ENCODE data around the gene RUBCN. TPM values are rescaled to one million over a fixed set of nuclear protein-coding genes. Genes with fewer than 3 reads are reported as not detected.

The RUBCN gene
- total and polyA plus RNA-seq, 9 of the 15 experiments (the other 6 are each of a cell fraction or from before 2014, with no cell fraction given) = 8.4 to 24.0 (median 11.9) TPM

- TF ChIP-seq ZNF318 (IDR thresholded peaks at IDR 0.05; ENCODE audit: borderline replicate concordance in 1 of 2, low read depth in 1 of 2) (no peak), NR2F6 (CRISPR knock-in tag; IDR thresholded peaks at IDR 0.05) (no peak), CCNT2 (IDR thresholded peaks at IDR 0.05; ENCODE audit: borderline replicate concordance, extremely low read depth, insufficient read length, low read depth, low read length) (no peak), ZNF785 (CRISPR knock-in tag; IDR thresholded peaks at IDR 0.05) (no peak), ETV5 (CRISPR knock-in tag; IDR thresholded peaks at IDR 0.05; ENCODE audit: low read depth) (no peak), NCOA6 (IDR thresholded peaks at IDR 0.05) (no peak), ZNF311 (CRISPR knock-in tag; IDR thresholded peaks at IDR 0.05) (no peak)
These were observed 21.8 kb upstream of the RUBCN start (continued) for GRCh38 chr3:197758512-197758911.
